HG03354 (cell line): ENCODE data around the gene GIGYF1.
"Not testable (repeated sequence)": the region's sequence is repeated elsewhere in the genome, so short reads cannot be mapped to it uniquely, and the experiment has no call there.

Experiments used
- ATAC-seq: cut with Tn5 transposase; IDR thresholded peaks from one replicate; pipeline ENCODE4 v1.9.1; 2021; ENCODE audit warnings: mild to moderate bottlenecking; ENCODE audit not compliant: unreplicated experiment, poor library complexity, severe bottlenecking

The GIGYF1 gene

GRCh38 chr7:100694098-100694745 lies at the start of gene GIGYF1:
GIGYF1 (minus strand) TSS chr7:100694250; CDS start chr7:100688238, 6,012 bp downstream.
- ATAC-seq, result peak; percentile 69

GRCh38 chr7:100739934-100740333 lies 45.9 kb upstream of the GIGYF1 start:
- ATAC-seq, result no peak

- ATAC-seq, result no peak
Observed at GRCh38 chr7:100736671-100737070, 42.6 kb upstream of the GIGYF1 start.

- ATAC-seq, result no peak
Observed at GRCh38 chr7:100735730-100736129, 41.7 kb upstream of the GIGYF1 start.

- no peak for ATAC-seq
Observed at GRCh38 chr7:100731937-100732636, 38.0 kb upstream of the GIGYF1 start.

GRCh38 chr7:100730136-100730800 lies 36.2 kb upstream of the GIGYF1 start:
- ATAC-seq, result no peak

- ATAC-seq, result no peak
Observed at GRCh38 chr7:100728196-100728595, 34.1 kb upstream of the GIGYF1 start.

GRCh38 chr7:100726996-100727761 lies 33.1 kb upstream of the GIGYF1 start:
- ATAC-seq, result no peak

GRCh38 chr7:100724364-100724763 lies 30.3 kb upstream of the GIGYF1 start:
- ATAC-seq, result not testable (repeated sequence)

- no peak for ATAC-seq
Observed at GRCh38 chr7:100723732-100724275, 29.8 kb upstream of the GIGYF1 start.

GRCh38 chr7:100722480-100723212 lies 28.6 kb upstream of the GIGYF1 start:
- no peak for ATAC-seq

- ATAC-seq, result no peak
Observed at GRCh38 chr7:100721505-100721812, 27.4 kb upstream of the GIGYF1 start.

- ATAC-seq, result no peak
Observed at GRCh38 chr7:100720671-100721504, 26.8 kb upstream of the GIGYF1 start.

GRCh38 chr7:100720279-100720670 lies 26.2 kb upstream of the GIGYF1 start, which contains the start of gene EPO:
EPO (plus strand) TSS chr7:100720468; CDS start chr7:100720981, 513 bp downstream.
- ATAC-seq, result no peak

GRCh38 chr7:100719523-100720278 lies 25.7 kb upstream of the GIGYF1 start:
- no peak for ATAC-seq

GRCh38 chr7:100717073-100717472 lies 23.0 kb upstream of the GIGYF1 start:
- not testable (repeated sequence) for ATAC-seq

- ATAC-seq, result no peak
Observed at GRCh38 chr7:100714725-100715124, 20.7 kb upstream of the GIGYF1 start.

- ATAC-seq, result no peak
Observed at GRCh38 chr7:100711369-100711768, 17.3 kb upstream of the GIGYF1 start.
